HepG2 (cell line): ENCODE data around the gene RBM8A. TPM values are rescaled to one million over a fixed set of nuclear protein-coding genes. Genes with fewer than 3 reads are reported as not detected.

Experiments
- ARID4A ChIP-seq: sonication (generic); formaldehyde crosslinking; IDR thresholded peaks from 2 replicates; pipeline ENCODE4 v1.5.0; 2020; ENCODE audit warnings: mild to moderate bottlenecking, missing genetic modification reagents, borderline replicate concordance
- CREB1 ChIP-seq, 2 experiments: fragments of 450-650 bp in 1 of 2; IDR thresholded peaks; 2 replicates each; pipeline ENCODE4 v1.6.1; 2016 to 2017; ENCODE audit warnings: control low read depth in 1 of 2, mild to moderate bottlenecking in 1 of 2, missing compliant biosample characterization in 1 of 2, missing genetic modification characterization in 1 of 2
- ETV6 ChIP-seq: sonication (generic); formaldehyde crosslinking; conservative IDR thresholded peaks from 2 replicates; pipeline ENCODE4 v1.4.0; 2020; ENCODE audit warnings: missing genetic modification reagents
- HNRNPLL ChIP-seq: fragments of 200-400 bp; formaldehyde crosslinking; IDR thresholded peaks from 2 replicates; pipeline ENCODE4 v1.6.1; 2017; ENCODE audit warnings: mild to moderate bottlenecking, low read depth, low read length; ENCODE audit not compliant: poor library complexity, severe bottlenecking
- JDP2 ChIP-seq: sonication (generic); formaldehyde crosslinking; IDR thresholded peaks from 2 replicates; pipeline ENCODE4 v1.8.1; 2022; ENCODE audit warnings: missing genetic modification reagents, borderline replicate concordance
- MTA1 ChIP-seq: sonication (generic); formaldehyde crosslinking; IDR thresholded peaks from 2 replicates; pipeline ENCODE4 v1.4.0; 2020; ENCODE audit warnings: missing genetic modification reagents, mild to moderate bottlenecking, borderline replicate concordance
- NFYB ChIP-seq: sonication (generic); formaldehyde crosslinking; IDR thresholded peaks from 2 replicates; pipeline ENCODE4 v1.4.0; 2020; ENCODE audit warnings: missing genetic modification reagents
- RAD51 ChIP-seq: fragments of 450-650 bp; IDR thresholded peaks from 2 replicates; pipeline ENCODE4 v1.6.1; 2016; ENCODE audit warnings: borderline replicate concordance
- RARA ChIP-seq: IDR thresholded peaks from 2 replicates; pipeline ENCODE4 v1.6.1; 2016; ENCODE audit warnings: missing genetic modification reagents, missing compliant biosample characterization
- RFXANK ChIP-seq: IDR thresholded peaks from 2 replicates; pipeline ENCODE4 v1.6.1; 2016
- SRSF9 ChIP-seq: fragments of 200-400 bp; formaldehyde crosslinking; IDR thresholded peaks from 2 replicates; pipeline ENCODE4 v1.6.1; 2018; ENCODE audit warnings: borderline replicate concordance, mild to moderate bottlenecking, low read depth, low read length; ENCODE audit not compliant: insufficient read depth, poor library complexity, severe bottlenecking
- TAF1 ChIP-seq: sonication (generic); formaldehyde crosslinking; IDR thresholded peaks from 2 replicates; pipeline ENCODE4 v1.4.0; 2020; ENCODE audit warnings: missing genetic modification reagents
- ZNF580 ChIP-seq: IDR thresholded peaks from 2 replicates; pipeline ENCODE4 v1.6.1; 2016; ENCODE audit warnings: low read depth, borderline replicate concordance
- ZNF746 ChIP-seq: sonication (generic); formaldehyde crosslinking; IDR thresholded peaks from 2 replicates; pipeline ENCODE4 v1.8.0; 2022; ENCODE audit warnings: mild to moderate bottlenecking, missing genetic modification reagents
- polyA plus RNA-seq, 8 experiments: library from polyadenylated mRNA; depleted of rRNA in 3 of 8; stranded (reverse) in 7 of 8; unstranded in 1 of 8; fragments of >200 nt; fragmentation: Illumina TruSeq in 4 of 8; extraction: Trizol in 4 of 8; gene quantifications; 2 replicates each; pipeline versions ENCODE4 v1.2.1 to v1.2.3, GENCODE V29; 2011 to 2016; ENCODE audit warnings: low read depth in 4 of 8, missing spikeins in 1 of 8, mixed read lengths in 1 of 8; ENCODE audit not compliant: insufficient read depth in 1 of 8
- total RNA-seq, 5 experiments: library from RNA; depleted of rRNA; stranded (reverse); fragments of >200 nt; fragmentation: Illumina TruSeq; extraction: Trizol; gene quantifications; 2 replicates each; pipeline ENCODE4 v1.2.3, GENCODE V29; 2016; ENCODE audit warnings: low read depth in 1 of 5
- TF ChIP-seq, protein P1 (sequence below): sonication (generic); formaldehyde crosslinking; IDR thresholded peaks from 2 replicates; pipeline ENCODE4 v1.4.0; 2020; ENCODE audit warnings: missing genetic modification reagents, borderline replicate concordance
- TF ChIP-seq, protein P2 (sequence below): sonication (generic); formaldehyde crosslinking; IDR thresholded peaks from 2 replicates; pipeline ENCODE4 v1.4.0; 2020; ENCODE audit warnings: missing genetic modification reagents
- TF ChIP-seq, protein P3 (sequence below): IDR thresholded peaks from 2 replicates; pipeline ENCODE4 v1.6.1; 2012; ENCODE audit warnings: inconsistent platforms

The RBM8A gene
- total and polyA plus RNA-seq, 2 of the 13 experiments (the other 11 are each of a cell fraction or from before 2014, with no cell fraction given): 106 to 162 TPM

DNA sequence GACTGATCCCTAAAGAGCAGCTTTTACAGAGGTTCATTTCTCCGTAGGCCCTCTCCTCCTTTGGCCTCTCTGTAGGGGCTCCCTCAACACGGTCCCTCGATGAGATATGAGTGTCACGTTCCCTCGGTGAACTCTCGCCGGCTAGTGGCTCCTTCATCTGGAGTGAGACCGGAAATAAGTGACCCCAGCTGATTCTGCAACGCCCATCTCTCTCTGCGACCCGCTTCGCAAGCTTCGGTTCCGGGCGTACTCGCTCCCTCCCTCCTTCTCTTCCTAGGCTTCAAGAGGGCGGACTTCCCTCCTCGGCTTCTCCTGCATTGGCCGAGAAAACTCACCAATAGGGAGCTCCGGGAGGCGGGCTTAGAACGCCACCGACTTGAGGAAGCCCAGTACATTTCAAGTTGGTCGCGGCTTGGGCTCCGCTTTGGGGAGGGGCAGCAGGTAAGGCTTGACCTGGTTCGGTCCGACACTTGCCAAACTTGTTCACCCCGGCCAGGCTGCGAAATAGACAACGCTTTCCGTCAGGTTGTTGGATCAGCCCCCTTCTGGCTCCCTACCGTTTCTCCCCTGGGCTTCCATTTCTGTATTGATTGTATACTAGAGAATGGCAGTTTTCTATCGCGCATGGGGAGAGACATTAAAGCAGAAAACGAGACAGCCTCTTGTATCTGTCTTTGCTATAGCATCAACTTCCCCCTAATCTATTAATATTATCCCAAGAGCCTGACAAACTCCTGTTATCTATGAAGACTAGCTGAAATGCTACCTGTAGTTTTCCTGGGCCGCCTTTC lies 37.2 kb upstream of the RBM8A start, which contains the start of the genes ANKRD34A and POLR3GL (continued):
- TF ChIP-seq, protein P1, sequence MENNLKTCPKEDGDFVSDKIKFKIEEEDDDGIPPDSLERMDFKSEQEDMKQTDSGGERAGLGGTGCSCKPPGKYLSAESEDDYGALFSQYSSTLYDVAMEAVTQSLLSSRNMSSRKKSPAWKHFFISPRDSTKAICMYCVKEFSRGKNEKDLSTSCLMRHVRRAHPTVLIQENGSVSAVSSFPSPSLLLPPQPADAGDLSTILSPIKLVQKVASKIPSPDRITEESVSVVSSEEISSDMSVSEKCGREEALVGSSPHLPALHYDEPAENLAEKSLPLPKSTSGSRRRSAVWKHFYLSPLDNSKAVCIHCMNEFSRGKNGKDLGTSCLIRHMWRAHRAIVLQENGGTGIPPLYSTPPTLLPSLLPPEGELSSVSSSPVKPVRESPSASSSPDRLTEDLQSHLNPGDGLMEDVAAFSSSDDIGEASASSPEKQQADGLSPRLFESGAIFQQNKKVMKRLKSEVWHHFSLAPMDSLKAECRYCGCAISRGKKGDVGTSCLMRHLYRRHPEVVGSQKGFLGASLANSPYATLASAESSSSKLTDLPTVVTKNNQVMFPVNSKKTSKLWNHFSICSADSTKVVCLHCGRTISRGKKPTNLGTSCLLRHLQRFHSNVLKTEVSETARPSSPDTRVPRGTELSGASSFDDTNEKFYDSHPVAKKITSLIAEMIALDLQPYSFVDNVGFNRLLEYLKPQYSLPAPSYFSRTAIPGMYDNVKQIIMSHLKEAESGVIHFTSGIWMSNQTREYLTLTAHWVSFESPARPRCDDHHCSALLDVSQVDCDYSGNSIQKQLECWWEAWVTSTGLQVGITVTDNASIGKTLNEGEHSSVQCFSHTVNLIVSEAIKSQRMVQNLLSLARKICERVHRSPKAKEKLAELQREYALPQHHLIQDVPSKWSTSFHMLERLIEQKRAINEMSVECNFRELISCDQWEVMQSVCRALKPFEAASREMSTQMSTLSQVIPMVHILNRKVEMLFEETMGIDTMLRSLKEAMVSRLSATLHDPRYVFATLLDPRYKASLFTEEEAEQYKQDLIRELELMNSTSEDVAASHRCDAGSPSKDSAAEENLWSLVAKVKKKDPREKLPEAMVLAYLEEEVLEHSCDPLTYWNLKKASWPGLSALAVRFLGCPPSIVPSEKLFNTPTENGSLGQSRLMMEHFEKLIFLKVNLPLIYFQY (CRISPR knock-in tag): peak; percentile 99
- 0 out of 2 replicates have a peak, but pooled peaks have one; percentile 51 for TF ChIP-seq RFXANK (CRISPR knock-in tag)
- no peak for TF ChIP-seq CREB1 (IDR thresholded peaks at IDR 0.05)
- peak; percentile 64; the same call in 1 of the 2 replicates for TF ChIP-seq CREB1 (CRISPR knock-in tag; IDR thresholded peaks at IDR 0.05)
- peak; percentile 88 for TF ChIP-seq ZNF746
- TF ChIP-seq ARID4A: peak; percentile 86
- peak; percentile 89 for TF ChIP-seq NFYB (CRISPR knock-in tag)
- no peak for TF ChIP-seq RAD51
- TF ChIP-seq HNRNPLL: peak; percentile 44
- TF ChIP-seq, protein P2, sequence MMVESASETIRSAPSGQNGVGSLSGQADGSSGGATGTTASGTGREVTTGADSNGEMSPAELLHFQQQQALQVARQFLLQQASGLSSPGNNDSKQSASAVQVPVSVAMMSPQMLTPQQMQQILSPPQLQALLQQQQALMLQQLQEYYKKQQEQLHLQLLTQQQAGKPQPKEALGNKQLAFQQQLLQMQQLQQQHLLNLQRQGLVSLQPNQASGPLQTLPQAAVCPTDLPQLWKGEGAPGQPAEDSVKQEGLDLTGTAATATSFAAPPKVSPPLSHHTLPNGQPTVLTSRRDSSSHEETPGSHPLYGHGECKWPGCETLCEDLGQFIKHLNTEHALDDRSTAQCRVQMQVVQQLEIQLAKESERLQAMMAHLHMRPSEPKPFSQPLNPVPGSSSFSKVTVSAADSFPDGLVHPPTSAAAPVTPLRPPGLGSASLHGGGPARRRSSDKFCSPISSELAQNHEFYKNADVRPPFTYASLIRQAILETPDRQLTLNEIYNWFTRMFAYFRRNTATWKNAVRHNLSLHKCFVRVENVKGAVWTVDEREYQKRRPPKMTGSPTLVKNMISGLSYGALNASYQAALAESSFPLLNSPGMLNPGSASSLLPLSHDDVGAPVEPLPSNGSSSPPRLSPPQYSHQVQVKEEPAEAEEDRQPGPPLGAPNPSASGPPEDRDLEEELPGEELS: 0 out of 2 replicates have a peak, but pooled peaks have one; percentile 44
- no peak for TF ChIP-seq SRSF9
- TF ChIP-seq, protein P3, sequence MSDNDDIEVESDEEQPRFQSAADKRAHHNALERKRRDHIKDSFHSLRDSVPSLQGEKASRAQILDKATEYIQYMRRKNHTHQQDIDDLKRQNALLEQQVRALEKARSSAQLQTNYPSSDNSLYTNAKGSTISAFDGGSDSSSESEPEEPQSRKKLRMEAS: peak; percentile 44; the same call in 1 of the 2 replicates
- TF ChIP-seq ZNF580 (CRISPR knock-in tag): peak; percentile 14; the same call in 1 of the 2 replicates
- peak; percentile 83 for TF ChIP-seq ETV6 (CRISPR knock-in tag)
- peak; percentile 52; the same call in 1 of the 2 replicates for TF ChIP-seq MTA1 (CRISPR knock-in tag)
- peak; percentile 80 for TF ChIP-seq TAF1 (CRISPR knock-in tag)
- peak; percentile 44; the same call in 1 of the 2 replicates for TF ChIP-seq RARA
- no peak for TF ChIP-seq JDP2 (CRISPR knock-in tag)
